OCI-LY7 (cell line): ENCODE measurements around the gene PSMA7. TPM values are rescaled to one million over a fixed set of nuclear protein-coding genes. Genes with fewer than 3 reads are reported as not detected.

Experiments
- BruUV-seq: library from RNA; stranded (reverse); fragments of 400-500 nt; replicated peaks from 2 replicates; lab custom pipeline; 2021; lab: Mats Ljungman, UMichigan
- CTCF ChIA-PET: fragments of 300-600 bp; sonication (Branson Sonifier 250); formaldehyde crosslinking; loops from one replicate; lab custom pipeline; 2022; ENCODE audit warnings: antibody characterized with exemption; ENCODE audit not compliant: unreplicated experiment; lab: Charles Lee
- POLR2A ChIA-PET: fragments of 300-600 bp; sonication (Branson Sonifier 250); formaldehyde crosslinking; loops from one replicate; lab custom pipeline; 2022; ENCODE audit warnings: antibody characterized with exemption; lab: Charles Lee
- DNase-seq: peaks from one replicate; pipeline ENCODE4 v3.0.0-alpha.2; 2015; ENCODE audit warnings: low spot score
- H2AFZ ChIP-seq: fragments of 200-600 bp; sonication (generic), shearing (Covaris generic); 2 replicates; pipeline ENCODE4 v1.6.1; 2014; ENCODE audit warnings: mild to moderate bottlenecking, antibody characterized with exemption, low read length, moderate library complexity
- H3K27ac ChIP-seq: fragments of 200-600 bp; sonication (generic); 2 replicates; pipeline ENCODE4 v1.5.1; 2014; ENCODE audit warnings: mixed run types, low read depth, mild to moderate bottlenecking, moderate library complexity, low read length, inconsistent platforms; ENCODE audit not compliant: poor library complexity, severe bottlenecking
- H3K36me3 ChIP-seq: fragments of 200-600 bp; sonication (generic); 2 replicates; pipeline ENCODE4 v1.6.1; 2014; ENCODE audit warnings: mild to moderate bottlenecking, antibody characterized with exemption, low read length, moderate library complexity, mixed read lengths; ENCODE audit not compliant: insufficient read depth
- H3K4me1 ChIP-seq: fragments of 200-600 bp; sonication (generic); 2 replicates; pipeline ENCODE4 v1.5.1; 2014; ENCODE audit warnings: mild to moderate bottlenecking, low read length; ENCODE audit not compliant: insufficient read depth, poor library complexity, severe bottlenecking
- H3K4me2 ChIP-seq: fragments of 200-600 bp; sonication (generic); 2 replicates; pipeline ENCODE4 v1.6.1; 2014; ENCODE audit warnings: mild to moderate bottlenecking, low read length
- H3K4me3 ChIP-seq: fragments of 200-600 bp; sonication (generic); 2 replicates; pipeline ENCODE4 v1.5.1; 2014; ENCODE audit warnings: mild to moderate bottlenecking, low read depth, low read length; ENCODE audit not compliant: poor library complexity, severe bottlenecking
- H3K79me2 ChIP-seq: fragments of 200-600 bp; sonication (generic); 2 replicates; pipeline ENCODE4 v1.6.1; 2016; ENCODE audit warnings: low read depth, mild to moderate bottlenecking, low read length, moderate library complexity, mixed read lengths; ENCODE audit not compliant: insufficient read depth
- H3K9me2 ChIP-seq: fragments of 200-600 bp; sonication (generic); 2 replicates; pipeline ENCODE4 v1.6.1; 2016; ENCODE audit warnings: mild to moderate bottlenecking, low read length, mixed read lengths; ENCODE audit not compliant: insufficient read depth
- H3K9me3 ChIP-seq: fragments of 200-600 bp; sonication (generic); 2 replicates; pipeline ENCODE4 v1.6.1; 2014; ENCODE audit warnings: mild to moderate bottlenecking, mixed run types, low read length, mixed read lengths
- H4K20me1 ChIP-seq: fragments of 200-600 bp; sonication (generic); 2 replicates; pipeline ENCODE4 v1.6.1; 2014; ENCODE audit warnings: mild to moderate bottlenecking, antibody characterized with exemption, low read length, moderate library complexity, mixed read lengths; ENCODE audit not compliant: insufficient read depth
- EZH2phosphoT487 ChIP-seq: fragments of 200-600 bp; sonication (generic); IDR thresholded peaks from 2 replicates; pipeline ENCODE4 v1.6.1; 2018; ENCODE audit warnings: low read depth, borderline replicate concordance, mild to moderate bottlenecking, mixed run types, antibody characterized with exemption, low read length, moderate library complexity, mixed read lengths
- intact Hi-C: fragments of 100-400 bp; cut with micrococcal nuclease; formaldehyde crosslinking; loops from one replicate; pipeline ENCODE4 v1.10.0; 2022; ENCODE audit not compliant: unreplicated experiment
- total RNA-seq, 2 experiments: library from RNA; depleted of rRNA in 1 of 2; stranded (reverse); fragments of >200 nt in 1 of 2; shearing (Covaris generic) in 1 of 2; gene quantifications; 2 replicates each; pipeline ENCODE4 v1.2.3, GENCODE V29; 2014 to 2022
- TF ChIP-seq, protein P1 (sequence below): fragments of 200-600 bp; sonication (generic); conservative IDR thresholded peaks from 2 replicates; pipeline ENCODE4 v1.5.1; 2014; ENCODE audit warnings: mild to moderate bottlenecking, antibody characterized with exemption, low read length, moderate library complexity, mixed read lengths

The PSMA7 gene
- total RNA-seq, 2 experiments from 2014 or later = 247 to 266 TPM

DNA sequence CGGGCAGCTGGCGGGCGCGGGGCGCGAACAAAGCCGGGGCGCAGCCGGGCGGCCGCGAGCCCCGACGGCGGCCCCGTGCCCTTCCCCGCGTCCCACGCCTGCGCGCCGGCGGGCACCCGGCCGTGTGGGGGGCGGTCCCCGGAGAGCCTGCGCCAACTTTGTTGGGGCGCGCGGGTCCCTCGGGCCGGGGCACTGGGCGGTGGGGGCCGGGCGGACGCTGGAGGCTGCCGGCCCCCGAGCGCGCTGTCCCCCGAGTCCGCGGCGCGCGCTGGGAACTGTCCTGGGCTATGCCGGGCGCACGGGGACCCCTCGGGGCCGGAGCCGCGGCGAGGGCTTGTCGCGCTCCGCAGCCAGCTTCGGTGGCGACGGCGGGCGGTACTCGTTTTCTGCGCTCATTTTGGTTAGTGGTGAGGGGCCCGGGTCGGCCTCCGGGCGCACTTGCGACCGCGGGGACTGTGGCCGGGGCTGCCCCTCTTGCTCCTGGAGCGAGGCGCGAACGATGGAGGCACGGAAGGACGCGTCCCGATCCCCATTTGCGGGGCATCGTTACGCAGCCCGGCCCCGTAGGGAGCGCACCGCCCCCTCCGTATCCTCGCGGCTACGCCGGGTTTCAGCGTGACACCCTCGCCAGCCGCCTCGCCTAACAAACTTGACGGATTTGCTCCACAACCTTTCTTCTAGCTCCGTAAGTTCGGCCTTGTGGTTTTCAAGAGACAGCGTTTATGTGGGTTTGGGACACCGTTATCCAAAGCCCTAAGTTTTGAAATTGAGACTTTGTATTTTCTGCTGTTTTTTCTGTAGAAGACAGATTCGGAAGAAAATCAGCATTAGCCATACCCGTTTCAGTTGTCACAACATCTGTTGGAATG, 997 bp upstream of the PSMA7 start:
- Histone ChIP-seq H3K79me2 (peaks cover 53% of the 10 kb centered on the region), H3K36me3 (peaks cover 34% of the 10 kb centered on the region), H3K9me2 (no peaks in the 10 kb centered on the region), H3K4me3 (peak overlapping the region; percentile 98), H3K9me3 (no peaks in the 10 kb centered on the region), H3K4me2 (peak overlapping the region; percentile 57), H3K27ac (no peak overlapping the region), H2AFZ (no peak overlapping the region), H3K4me1 (peaks cover 25% of the 10 kb centered on the region), H4K20me1 (peaks cover 26% of the 10 kb centered on the region)
- ChIA-PET CTCF (no interaction called here), POLR2A (no interaction called here)
- BruUV-seq = no TSS peak
- DNase-seq = peak; percentile 40
- intact Hi-C loops = loop anchor here (1.0 to 5.0 kb wide), 3 partner anchors 22 to 77 kb away; partner anchors contain the start of genes LSM14B and TAF4
- TF ChIP-seq, protein P1, sequence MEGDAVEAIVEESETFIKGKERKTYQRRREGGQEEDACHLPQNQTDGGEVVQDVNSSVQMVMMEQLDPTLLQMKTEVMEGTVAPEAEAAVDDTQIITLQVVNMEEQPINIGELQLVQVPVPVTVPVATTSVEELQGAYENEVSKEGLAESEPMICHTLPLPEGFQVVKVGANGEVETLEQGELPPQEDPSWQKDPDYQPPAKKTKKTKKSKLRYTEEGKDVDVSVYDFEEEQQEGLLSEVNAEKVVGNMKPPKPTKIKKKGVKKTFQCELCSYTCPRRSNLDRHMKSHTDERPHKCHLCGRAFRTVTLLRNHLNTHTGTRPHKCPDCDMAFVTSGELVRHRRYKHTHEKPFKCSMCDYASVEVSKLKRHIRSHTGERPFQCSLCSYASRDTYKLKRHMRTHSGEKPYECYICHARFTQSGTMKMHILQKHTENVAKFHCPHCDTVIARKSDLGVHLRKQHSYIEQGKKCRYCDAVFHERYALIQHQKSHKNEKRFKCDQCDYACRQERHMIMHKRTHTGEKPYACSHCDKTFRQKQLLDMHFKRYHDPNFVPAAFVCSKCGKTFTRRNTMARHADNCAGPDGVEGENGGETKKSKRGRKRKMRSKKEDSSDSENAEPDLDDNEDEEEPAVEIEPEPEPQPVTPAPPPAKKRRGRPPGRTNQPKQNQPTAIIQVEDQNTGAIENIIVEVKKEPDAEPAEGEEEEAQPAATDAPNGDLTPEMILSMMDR = no peak
- no peak for TF ChIP-seq EZH2phosphoT487

DNA sequence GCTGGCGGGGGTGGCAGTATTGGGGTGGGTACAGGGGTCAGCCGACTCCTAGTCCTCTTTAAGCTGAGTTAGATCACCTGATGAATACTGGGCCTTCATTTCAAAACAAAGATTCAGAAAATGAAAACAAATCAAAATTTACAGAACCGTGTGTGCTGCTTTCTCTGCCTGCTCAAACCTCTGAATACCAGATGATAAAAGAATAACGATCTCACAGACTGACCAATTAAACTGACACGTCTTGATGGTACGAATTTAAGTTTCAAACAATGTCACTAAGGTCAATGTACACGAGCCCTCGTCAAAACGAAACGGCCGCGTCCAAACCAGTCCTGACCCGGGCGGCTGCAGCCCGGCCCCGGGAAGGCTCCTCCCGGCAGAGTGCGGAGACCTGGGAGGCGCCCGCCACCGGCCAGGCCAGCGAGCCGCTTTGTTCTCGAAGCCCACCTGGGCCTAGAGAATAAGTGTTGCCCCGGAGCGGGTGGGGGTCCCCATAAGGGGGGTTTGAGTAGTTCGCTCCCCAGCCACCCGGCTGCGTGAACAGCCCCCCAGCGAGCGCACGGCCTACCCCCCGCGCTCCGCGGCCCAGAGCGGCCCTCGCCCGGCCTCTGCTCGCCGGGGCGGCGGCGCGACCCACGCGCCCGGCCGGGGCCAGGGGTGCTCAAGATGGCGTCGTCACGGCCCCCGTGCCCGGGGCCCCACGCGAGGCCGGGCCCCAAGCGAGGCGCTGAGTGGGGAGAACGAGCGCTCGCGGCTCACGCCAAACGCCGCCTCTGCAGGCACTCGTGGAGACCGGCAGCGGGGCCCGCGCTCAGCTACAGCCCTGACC, 728 bp downstream of the PSMA7 start:
- ChIA-PET POLR2A (interaction anchor here (1.0 to 1.3 kb wide), 2 partner anchors 22 to 42 kb away, joined by 3 to 5 read pairs; no protein-coding TSS in a partner anchor), CTCF (no interaction called here)
- BruUV-seq = no TSS peak
- Histone ChIP-seq H2AFZ (no peak overlapping the region), H4K20me1 (peaks cover 26% of the 10 kb centered on the region), H3K79me2 (peaks cover 58% of the 10 kb centered on the region), H3K4me2 (peak overlapping the region; percentile 78), H3K27ac (peak overlapping the region; percentile 37), H3K36me3 (peaks cover 51% of the 10 kb centered on the region), H3K4me3 (peak overlapping the region; percentile 98), H3K9me2 (no peaks in the 10 kb centered on the region), H3K9me3 (no peaks in the 10 kb centered on the region), H3K4me1 (peaks cover 25% of the 10 kb centered on the region)
- intact Hi-C loops = loop anchor here (1.0 to 5.0 kb wide), 3 partner anchors 20 to 75 kb away; partner anchors contain the start of genes LSM14B and TAF4
- TF ChIP-seq, protein P1 = no peak
- no peak for TF ChIP-seq EZH2phosphoT487
- DNase-seq = peak; percentile 28
